Measurements from ENCODE around the gene PRKAR1B. TPM values are rescaled to one million over a fixed set of nuclear protein-coding genes. Genes with fewer than 3 reads are reported as not detected.
A peak's percentile ranks its signal among the peaks of the same experiment; 100 is the strongest.

Gene PRKAR1B
- total and polyA plus RNA-seq, 10 of the 15 experiments (the other 5 are each of a cell fraction or from before 2014, with no cell fraction given), result 1.4 to 45.6 (median 19.3) TPM

GRCh38 chr7:522071-522950 is 204.8 kb downstream of the PRKAR1B start (continued):
- TF ChIP-seq, protein P1, sequence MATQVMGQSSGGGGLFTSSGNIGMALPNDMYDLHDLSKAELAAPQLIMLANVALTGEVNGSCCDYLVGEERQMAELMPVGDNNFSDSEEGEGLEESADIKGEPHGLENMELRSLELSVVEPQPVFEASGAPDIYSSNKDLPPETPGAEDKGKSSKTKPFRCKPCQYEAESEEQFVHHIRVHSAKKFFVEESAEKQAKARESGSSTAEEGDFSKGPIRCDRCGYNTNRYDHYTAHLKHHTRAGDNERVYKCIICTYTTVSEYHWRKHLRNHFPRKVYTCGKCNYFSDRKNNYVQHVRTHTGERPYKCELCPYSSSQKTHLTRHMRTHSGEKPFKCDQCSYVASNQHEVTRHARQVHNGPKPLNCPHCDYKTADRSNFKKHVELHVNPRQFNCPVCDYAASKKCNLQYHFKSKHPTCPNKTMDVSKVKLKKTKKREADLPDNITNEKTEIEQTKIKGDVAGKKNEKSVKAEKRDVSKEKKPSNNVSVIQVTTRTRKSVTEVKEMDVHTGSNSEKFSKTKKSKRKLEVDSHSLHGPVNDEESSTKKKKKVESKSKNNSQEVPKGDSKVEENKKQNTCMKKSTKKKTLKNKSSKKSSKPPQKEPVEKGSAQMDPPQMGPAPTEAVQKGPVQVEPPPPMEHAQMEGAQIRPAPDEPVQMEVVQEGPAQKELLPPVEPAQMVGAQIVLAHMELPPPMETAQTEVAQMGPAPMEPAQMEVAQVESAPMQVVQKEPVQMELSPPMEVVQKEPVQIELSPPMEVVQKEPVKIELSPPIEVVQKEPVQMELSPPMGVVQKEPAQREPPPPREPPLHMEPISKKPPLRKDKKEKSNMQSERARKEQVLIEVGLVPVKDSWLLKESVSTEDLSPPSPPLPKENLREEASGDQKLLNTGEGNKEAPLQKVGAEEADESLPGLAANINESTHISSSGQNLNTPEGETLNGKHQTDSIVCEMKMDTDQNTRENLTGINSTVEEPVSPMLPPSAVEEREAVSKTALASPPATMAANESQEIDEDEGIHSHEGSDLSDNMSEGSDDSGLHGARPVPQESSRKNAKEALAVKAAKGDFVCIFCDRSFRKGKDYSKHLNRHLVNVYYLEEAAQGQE (IDR thresholded peaks at IDR 0.05; ENCODE audit: low read depth, low read length), result no peak
- TF ChIP-seq MTA2 (IDR thresholded peaks at IDR 0.05; ENCODE audit: low read depth), result peak; percentile 81
- TF ChIP-seq YY1 (IDR thresholded peaks at IDR 0.05; ENCODE audit: low read depth, low read length), result no peak; the same call in none of the 2 replicates
- TF ChIP-seq, protein P2, sequence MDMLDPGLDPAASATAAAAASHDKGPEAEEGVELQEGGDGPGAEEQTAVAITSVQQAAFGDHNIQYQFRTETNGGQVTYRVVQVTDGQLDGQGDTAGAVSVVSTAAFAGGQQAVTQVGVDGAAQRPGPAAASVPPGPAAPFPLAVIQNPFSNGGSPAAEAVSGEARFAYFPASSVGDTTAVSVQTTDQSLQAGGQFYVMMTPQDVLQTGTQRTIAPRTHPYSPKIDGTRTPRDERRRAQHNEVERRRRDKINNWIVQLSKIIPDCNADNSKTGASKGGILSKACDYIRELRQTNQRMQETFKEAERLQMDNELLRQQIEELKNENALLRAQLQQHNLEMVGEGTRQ (IDR thresholded peaks at IDR 0.05; ENCODE audit: borderline replicate concordance, low read depth, low read length), result peak; percentile 3; the same call in 1 of the 2 replicates
- peak; percentile 57 to 70; a peak in 3 of 4 replicates for TF ChIP-seq BHLHE40 (IDR thresholded peaks at IDR 0.05; ENCODE audit: borderline replicate concordance in 1 of 2, low read depth in 2 of 2, low read length in 1 of 2)
- TF ChIP-seq, protein P3, sequence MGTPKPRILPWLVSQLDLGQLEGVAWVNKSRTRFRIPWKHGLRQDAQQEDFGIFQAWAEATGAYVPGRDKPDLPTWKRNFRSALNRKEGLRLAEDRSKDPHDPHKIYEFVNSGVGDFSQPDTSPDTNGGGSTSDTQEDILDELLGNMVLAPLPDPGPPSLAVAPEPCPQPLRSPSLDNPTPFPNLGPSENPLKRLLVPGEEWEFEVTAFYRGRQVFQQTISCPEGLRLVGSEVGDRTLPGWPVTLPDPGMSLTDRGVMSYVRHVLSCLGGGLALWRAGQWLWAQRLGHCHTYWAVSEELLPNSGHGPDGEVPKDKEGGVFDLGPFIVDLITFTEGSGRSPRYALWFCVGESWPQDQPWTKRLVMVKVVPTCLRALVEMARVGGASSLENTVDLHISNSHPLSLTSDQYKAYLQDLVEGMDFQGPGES (IDR thresholded peaks at IDR 0.05), result no peak
- no peak for TF ChIP-seq E4F1 (IDR thresholded peaks at IDR 0.05; ENCODE audit: borderline replicate concordance, partially characterized antibody)
- TF ChIP-seq CREM (IDR thresholded peaks at IDR 0.05; ENCODE audit: low read depth), result no peak
- 0 out of 2 replicates have a peak, but pooled peaks have one; percentile 14 for TF ChIP-seq NBN (IDR thresholded peaks at IDR 0.05)
- TF ChIP-seq, protein P4, sequence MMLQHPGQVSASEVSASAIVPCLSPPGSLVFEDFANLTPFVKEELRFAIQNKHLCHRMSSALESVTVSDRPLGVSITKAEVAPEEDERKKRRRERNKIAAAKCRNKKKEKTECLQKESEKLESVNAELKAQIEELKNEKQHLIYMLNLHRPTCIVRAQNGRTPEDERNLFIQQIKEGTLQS (IDR thresholded peaks at IDR 0.05; ENCODE audit: borderline replicate concordance, extremely low read depth, low read depth, low read length), result no peak
- no peak for TF ChIP-seq CBX3 (IDR thresholded peaks at IDR 0.05; ENCODE audit: borderline replicate concordance, low read depth)
- TF ChIP-seq SREBF1 (IDR thresholded peaks at IDR 0.05; ENCODE audit: low read length), result no peak
- TF ChIP-seq PML (IDR thresholded peaks at IDR 0.05; ENCODE audit: low read length), result no peak
- TF ChIP-seq TCF12 (IDR thresholded peaks at IDR 0.05; ENCODE audit: low read depth, low read length), result peak; percentile 91
- no peak for TF ChIP-seq KAT2A (conservative IDR thresholded peaks at IDR 0.05; ENCODE audit: control insufficient read depth, low read depth, low read length)
- TF ChIP-seq RELB (IDR thresholded peaks at IDR 0.05; ENCODE audit: low read depth), result peak; percentile 51; the same call in 1 of the 2 replicates
- TF ChIP-seq KDM1A (IDR thresholded peaks at IDR 0.05; ENCODE audit: borderline replicate concordance), result no peak
- TF ChIP-seq IKZF1 (conservative IDR thresholded peaks at IDR 0.05), result peak; percentile 99
- TF ChIP-seq SMC3 (IDR thresholded peaks at IDR 0.05; ENCODE audit: borderline replicate concordance, low read length), result no peak

Data from GM12878 (cell line).